Glutamatergic neuron (in vitro differentiated cells): Measurements from ENCODE around the gene KIF26B. TPM values are rescaled to one million over a fixed set of nuclear protein-coding genes. Genes with fewer than 3 reads are reported as not detected.

Experiments
- DNase-seq: peaks from one replicate; pipeline ENCODE4 v3.0.0; 2022
- H3K27ac Mint-ChIP-seq: one replicate; pipeline ENCODE4 v1.8.0; 2020; ENCODE audit warnings: mild to moderate bottlenecking, mixed read lengths, inconsistent platforms; ENCODE audit not compliant: unreplicated experiment
- H3K27me3 Mint-ChIP-seq: one replicate; pipeline ENCODE4 v1.8.0; 2020; ENCODE audit warnings: mild to moderate bottlenecking, moderate library complexity, mixed read lengths, inconsistent platforms; ENCODE audit not compliant: unreplicated experiment
- H3K36me3 Mint-ChIP-seq: one replicate; pipeline ENCODE4 v1.8.0; 2020; ENCODE audit warnings: mild to moderate bottlenecking, mixed read lengths, inconsistent platforms; ENCODE audit not compliant: unreplicated experiment
- H3K4me1 Mint-ChIP-seq: one replicate; pipeline ENCODE4 v1.8.0; 2020; ENCODE audit warnings: mild to moderate bottlenecking, low read depth, mixed read lengths, inconsistent platforms; ENCODE audit not compliant: unreplicated experiment
- H3K4me3 Mint-ChIP-seq: one replicate; pipeline ENCODE4 v1.8.0; 2020; ENCODE audit warnings: mild to moderate bottlenecking, mixed read lengths, inconsistent platforms; ENCODE audit not compliant: unreplicated experiment
- H3K9me3 Mint-ChIP-seq: one replicate; pipeline ENCODE4 v1.8.0; 2020; ENCODE audit warnings: mild to moderate bottlenecking, moderate library complexity, mixed read lengths, inconsistent platforms; ENCODE audit not compliant: unreplicated experiment
- CTCF ChIP-seq: fragments of 200-600 bp; sonication (generic); IDR thresholded peaks from one replicate; pipeline ENCODE4 v1.5.0; 2021; ENCODE audit not compliant: partially characterized antibody, unreplicated experiment
- total RNA-seq: library from RNA; stranded (reverse); fragmentation: NEBNext Ultra II Directional; extraction: Animal tissue kit (Norgen Biotek cat#: 25700); gene quantifications from one replicate; pipeline ENCODE4 v1.2.1, GENCODE V29; 2021; ENCODE audit not compliant: unreplicated experiment

The KIF26B gene
- total RNA-seq, 1 donor from 2014 or later = 2.4 TPM

- Mint-ChIP-seq H3K36me3 (no peaks in the 10 kb centered on the region), H3K4me1 (peaks cover 5% of the 10 kb centered on the region), H3K27ac (no peak overlapping the region), H3K9me3 (no peaks in the 10 kb centered on the region), H3K4me3 (no peak overlapping the region), H3K27me3 (no peaks in the 10 kb centered on the region)
- DNase-seq = no peak
- no peak for TF ChIP-seq CTCF
Observed at GRCh38 chr1:245407983-245408382, 253.2 kb downstream of the KIF26B start.

GRCh38 chr1:245409341-245410195, 254.8 kb downstream of the KIF26B start:
- Mint-ChIP-seq H3K36me3 (no peaks in the 10 kb centered on the region), H3K27me3 (no peaks in the 10 kb centered on the region), H3K27ac (no peak overlapping the region), H3K4me3 (no peak overlapping the region), H3K9me3 (peaks cover 1% of the 10 kb centered on the region), H3K4me1 (peaks cover 3% of the 10 kb centered on the region)
- no peak for DNase-seq
- no peak for TF ChIP-seq CTCF

GRCh38 chr1:245411245-245412036, 256.7 kb downstream of the KIF26B start:
- Mint-ChIP-seq H3K9me3 (peaks cover 2% of the 10 kb centered on the region), H3K4me1 (peaks cover 2% of the 10 kb centered on the region), H3K27ac (no peak overlapping the region), H3K27me3 (no peaks in the 10 kb centered on the region), H3K4me3 (no peak overlapping the region), H3K36me3 (no peaks in the 10 kb centered on the region)
- TF ChIP-seq CTCF = no peak
- no peak for DNase-seq

GRCh38 chr1:245412306-245412705, 257.5 kb downstream of the KIF26B start:
- H3K27ac Mint-ChIP-seq = no peak overlapping the region
- H3K4me3 Mint-ChIP-seq = no peak overlapping the region
- TF ChIP-seq CTCF = no peak
- DNase-seq = no peak
- no peaks in the 10 kb centered on the region for H3K36me3 Mint-ChIP-seq
- H3K9me3 Mint-ChIP-seq = peaks cover 6% of the 10 kb centered on the region
- H3K27me3 Mint-ChIP-seq = no peaks in the 10 kb centered on the region
- peaks cover 6% of the 10 kb centered on the region for H3K4me1 Mint-ChIP-seq

GRCh38 chr1:245416781-245417180, 262.0 kb downstream of the KIF26B start:
- H3K27ac Mint-ChIP-seq = no peak overlapping the region
- no peak for DNase-seq
- H3K4me3 Mint-ChIP-seq = no peak overlapping the region
- no peaks in the 10 kb centered on the region for H3K27me3 Mint-ChIP-seq
- H3K9me3 Mint-ChIP-seq = peaks cover 7% of the 10 kb centered on the region
- H3K4me1 Mint-ChIP-seq = peaks cover 6% of the 10 kb centered on the region
- no peak for TF ChIP-seq CTCF
- H3K36me3 Mint-ChIP-seq = no peaks in the 10 kb centered on the region
